HG03025 (cell line): ENCODE results near the gene DPYD.

Experiments
- ATAC-seq: cut with Tn5 transposase; IDR thresholded peaks from one replicate; pipeline ENCODE4 v1.9.1; 2021; ENCODE audit warnings: mild to moderate bottlenecking, moderate library complexity; ENCODE audit not compliant: unreplicated experiment, low FRiP score

DPYD gene

GRCh38 chr1:97727029-97727428 lies 193.8 kb downstream of the DPYD start:
- ATAC-seq, result no peak

DNA sequence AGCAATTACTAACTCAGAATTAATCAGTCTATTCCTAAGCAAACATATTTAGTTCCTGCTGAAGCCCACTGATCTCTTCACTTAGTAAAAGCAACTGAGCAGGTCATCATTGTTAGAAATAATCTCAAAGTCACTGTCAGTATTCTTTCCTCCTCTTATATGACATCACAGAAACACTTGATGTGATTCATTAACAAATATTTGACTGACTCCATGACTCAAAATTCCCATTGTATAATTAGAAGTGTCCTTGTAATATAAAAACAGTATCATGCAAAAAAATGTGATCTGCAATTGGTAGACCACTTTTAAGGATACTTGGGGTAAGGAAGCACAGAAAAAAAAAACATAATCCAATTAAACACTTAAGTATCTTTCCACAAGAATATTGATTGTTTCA lies 194.4 kb downstream of the DPYD start:
- ATAC-seq, result no peak

GRCh38 chr1:97721221-97721620 lies 199.6 kb downstream of the DPYD start:
- ATAC-seq, result no peak

- ATAC-seq, result no peak
Measured at GRCh38 chr1:97712980-97713379, 207.9 kb downstream of the DPYD start.

GRCh38 chr1:97711858-97712257 lies 209.0 kb downstream of the DPYD start:
- ATAC-seq, result no peak

GRCh38 chr1:97693601-97694000 lies 227.2 kb downstream of the DPYD start:
- ATAC-seq, result no peak

DNA sequence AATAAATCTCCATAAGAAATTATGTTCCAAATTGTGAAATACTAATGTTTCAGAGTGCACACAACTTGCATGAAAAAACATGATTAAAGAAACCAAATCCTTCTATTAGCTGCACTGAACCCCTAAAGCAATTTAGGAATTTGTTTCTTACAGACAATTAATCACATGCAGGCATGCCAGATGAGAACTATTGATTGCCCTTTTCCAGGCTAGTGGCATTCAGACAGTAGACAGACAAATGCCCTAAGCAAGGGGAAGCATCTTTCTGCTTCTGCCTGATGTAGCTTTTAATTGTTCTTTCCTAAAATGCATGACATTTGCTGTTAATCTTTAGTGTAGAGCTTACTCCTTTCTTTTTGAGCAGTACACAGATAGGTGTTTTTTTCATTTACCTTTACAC lies 229.5 kb downstream of the DPYD start:
- ATAC-seq, result no peak

- no peak for ATAC-seq
Measured at GRCh38 chr1:97685360-97685759, 235.5 kb downstream of the DPYD start.

GRCh38 chr1:97680894-97681293 lies 239.9 kb downstream of the DPYD start:
- ATAC-seq, result no peak

DNA sequence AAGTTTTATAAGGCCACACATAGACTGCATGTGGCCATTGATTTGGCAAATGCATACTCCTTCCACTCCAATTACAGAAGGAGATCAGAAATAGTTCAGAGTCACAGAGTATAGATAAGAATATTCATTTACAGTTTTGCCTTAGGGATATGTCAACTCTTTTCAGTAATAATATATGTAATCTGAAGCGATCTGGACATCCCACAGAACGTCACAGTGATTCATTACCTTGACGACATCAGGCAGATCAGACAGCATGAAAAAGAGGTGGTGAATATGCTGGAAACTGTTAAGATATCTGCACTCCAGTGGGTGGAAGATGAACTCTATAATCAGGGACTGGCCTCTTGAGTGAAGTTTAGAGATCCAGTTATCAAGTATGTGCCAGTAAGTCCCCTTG lies 240.4 kb downstream of the DPYD start:
- no peak for ATAC-seq

DNA sequence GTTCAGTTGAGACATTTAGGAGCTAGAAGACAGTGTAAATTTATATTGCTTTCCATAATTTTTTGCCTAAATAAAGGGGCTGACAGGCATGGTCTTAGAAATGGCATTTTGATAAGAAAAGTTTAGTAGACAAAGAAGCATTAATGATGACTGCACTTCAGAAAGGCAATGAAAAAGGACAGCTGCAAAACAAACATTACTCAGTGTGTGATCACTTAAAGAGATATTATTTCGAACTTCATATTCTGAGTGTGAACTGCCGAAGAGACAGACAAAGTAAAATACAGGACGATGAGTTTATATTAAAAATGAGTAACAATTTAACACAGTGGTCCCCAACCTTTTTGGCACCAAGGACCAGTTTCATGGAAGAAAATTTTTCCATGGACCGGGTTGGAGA lies 243.1 kb downstream of the DPYD start:
- no peak for ATAC-seq

- ATAC-seq, result no peak
Measured at GRCh38 chr1:97674517-97674916, 246.3 kb downstream of the DPYD start.

DNA sequence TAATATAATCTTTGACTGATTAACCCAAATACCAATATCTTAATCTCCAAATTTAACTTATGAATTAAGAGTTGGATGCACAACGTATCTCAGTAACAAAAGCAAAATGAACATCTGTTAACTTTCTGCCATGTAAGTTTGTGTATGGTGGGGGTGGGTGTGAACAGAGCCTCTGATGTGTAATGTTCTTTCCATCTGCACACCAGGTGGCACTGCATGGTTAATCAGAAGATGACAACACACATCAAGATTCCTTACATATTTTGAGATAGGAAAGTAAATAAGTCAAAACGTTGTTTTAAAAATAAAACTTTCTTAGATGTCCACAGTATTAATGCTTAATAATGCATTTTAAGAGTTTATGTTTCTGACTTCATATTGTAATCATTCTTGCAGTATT lies 251.9 kb downstream of the DPYD start:
- no peak for ATAC-seq

DNA sequence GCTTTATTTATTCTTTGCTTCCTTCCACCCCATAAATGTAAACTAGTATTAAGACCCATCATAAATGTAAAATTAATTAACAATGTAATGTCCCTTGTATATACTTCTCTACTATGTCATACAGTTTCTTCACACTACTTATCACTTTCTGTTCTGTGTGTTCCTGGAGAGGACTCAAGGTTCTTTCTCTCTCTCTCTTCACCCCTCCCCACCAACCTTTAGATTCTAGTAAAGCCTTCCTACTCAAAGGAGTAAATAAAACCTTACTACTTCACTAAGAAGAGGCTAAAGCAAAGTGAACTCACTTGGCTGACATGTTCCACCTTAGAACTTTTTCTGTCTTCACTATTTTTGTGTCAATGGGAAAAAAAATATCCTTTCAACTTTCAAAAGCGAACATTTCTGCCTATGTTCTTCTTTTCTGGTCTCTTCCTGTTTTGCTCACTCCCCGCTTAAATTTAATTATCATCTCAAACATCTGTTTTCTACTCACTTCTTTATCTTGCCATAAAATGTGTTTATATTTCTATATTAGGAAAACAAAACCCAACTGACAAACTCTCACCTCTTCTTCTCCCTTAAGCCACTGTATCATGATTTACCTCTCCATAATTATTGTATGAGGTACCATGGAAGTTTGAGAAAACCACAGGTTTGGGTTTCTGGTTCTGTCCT lies 260.3 kb downstream of the DPYD start:
- ATAC-seq, result no peak

DNA sequence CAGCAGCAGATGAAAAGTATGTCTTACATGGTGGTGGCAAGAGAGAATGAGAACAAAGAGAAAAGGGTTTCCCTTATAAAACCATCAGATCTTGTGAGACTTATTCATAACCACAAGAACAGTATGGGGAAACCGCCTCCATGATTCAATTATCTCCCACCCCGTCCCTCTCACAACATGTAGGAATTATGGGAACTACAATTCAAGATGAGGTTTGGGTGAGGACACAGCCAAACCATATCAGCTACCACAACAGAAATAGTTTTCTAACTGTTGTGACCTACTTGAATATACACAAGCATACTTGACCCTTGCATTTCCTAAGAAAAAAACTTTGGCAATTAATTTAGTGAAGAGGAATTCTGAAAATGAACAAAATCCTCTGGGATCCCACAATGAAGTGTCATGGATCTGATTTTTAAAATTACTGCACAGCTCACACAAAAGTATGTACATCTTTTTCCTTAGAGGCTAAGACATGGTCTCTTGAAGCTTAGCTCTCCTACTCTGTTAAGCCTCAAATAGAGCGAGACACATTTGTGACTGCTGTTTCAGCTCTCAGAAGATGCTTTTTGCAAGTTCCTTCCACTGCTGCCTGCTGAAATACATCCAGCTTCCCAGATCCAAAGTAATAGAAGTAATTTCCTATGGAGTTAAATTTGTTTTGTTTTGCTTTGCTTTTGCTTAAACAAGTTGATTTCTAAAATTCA lies 265.8 kb downstream of the DPYD start:
- ATAC-seq, result no peak

- ATAC-seq, result no peak
Measured at GRCh38 chr1:97651250-97651649, 269.6 kb downstream of the DPYD start.

DNA sequence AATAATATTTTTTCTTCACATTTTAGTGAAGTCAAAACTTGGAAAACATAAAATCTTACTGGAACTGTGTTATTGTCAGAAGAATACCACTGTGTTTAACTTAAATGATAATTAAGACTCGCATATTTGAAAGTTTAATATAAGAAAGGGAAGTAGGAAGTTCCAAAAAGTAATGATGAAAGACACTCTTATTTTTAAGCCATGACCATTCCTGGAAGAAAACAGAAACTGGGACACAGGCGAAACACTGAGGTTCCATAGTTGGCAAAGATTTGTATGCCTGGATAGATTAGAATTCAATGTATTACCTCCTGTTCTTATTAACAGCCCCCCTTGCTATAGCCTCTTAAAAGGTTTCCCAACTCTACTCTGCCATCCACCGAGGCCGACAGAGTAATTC lies 271.2 kb downstream of the DPYD start:
- no peak for ATAC-seq

GRCh38 chr1:97647776-97648175 lies 273.1 kb downstream of the DPYD start:
- no peak for ATAC-seq

DNA sequence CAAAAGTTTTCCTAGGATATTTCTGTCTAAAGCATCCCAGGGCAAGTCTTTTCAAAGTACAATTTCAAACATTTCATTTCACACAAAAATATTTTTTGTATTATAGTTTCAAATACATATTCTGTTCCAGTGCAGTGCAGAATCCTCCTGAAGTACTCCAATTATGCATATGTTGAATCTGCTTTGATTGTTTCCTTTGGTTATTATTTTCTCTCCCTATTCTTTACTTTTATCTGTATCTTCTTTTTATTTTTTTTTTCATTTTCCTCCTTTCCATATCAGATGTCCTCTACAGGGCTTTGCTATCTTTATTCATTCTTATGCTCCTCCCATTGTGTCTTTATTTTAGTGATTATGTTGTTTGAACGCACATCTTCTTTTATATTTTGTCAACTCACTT lies 274.8 kb downstream of the DPYD start:
- no peak for ATAC-seq

- ATAC-seq, result no peak
Measured at GRCh38 chr1:97640677-97641076, 280.2 kb downstream of the DPYD start.

DNA sequence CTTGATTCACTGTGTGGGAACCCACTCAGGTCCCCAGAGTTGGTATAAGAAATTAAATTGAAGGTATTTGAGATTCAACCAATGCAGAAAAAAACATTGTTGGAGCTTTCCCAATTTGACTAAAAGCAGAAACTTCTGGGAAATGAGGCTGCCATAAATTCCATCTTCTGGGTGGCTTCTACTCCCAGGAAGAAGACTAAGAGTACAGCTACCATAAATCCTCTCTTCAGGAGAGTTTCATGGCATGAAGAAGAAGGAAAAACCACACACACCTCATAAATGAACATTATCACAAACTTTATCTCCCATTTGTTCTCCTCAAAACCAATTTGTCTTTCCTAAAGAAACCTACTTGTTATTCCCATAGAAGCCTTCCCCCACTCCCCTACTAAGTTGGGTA lies 283.9 kb downstream of the DPYD start:
- ATAC-seq, result no peak

DNA sequence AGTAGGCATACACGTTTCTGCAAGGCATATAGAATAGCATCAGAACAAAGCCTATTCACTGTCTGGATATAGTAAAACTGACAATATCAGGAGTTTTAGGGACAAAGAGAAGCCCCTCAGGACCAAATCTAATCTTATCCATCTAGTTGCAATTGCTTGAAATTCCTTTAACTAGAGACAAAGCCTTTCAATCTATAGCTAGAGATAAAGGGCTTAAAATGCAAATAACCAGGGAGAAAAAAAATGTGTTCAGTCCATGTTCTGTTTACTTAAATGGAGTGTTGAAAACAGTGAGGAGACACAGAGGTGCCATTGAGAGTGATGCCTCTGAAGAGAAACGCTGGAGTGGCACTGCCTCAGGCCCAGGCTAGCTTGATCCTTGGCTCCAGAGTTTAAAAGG lies 286.1 kb downstream of the DPYD start:
- no peak for ATAC-seq
